ENCODE measurements around the gene CC2D2B. TPM values are rescaled to one million over a fixed set of nuclear protein-coding genes. Genes with fewer than 3 reads are reported as not detected.

The CC2D2B gene
- total and polyA plus RNA-seq, 2 experiments from 2014 or later, result 0.24 to 0.92 TPM

GRCh38 chr10:95866467-95866842, 41.3 kb upstream of the CC2D2B start (continued):
- TF ChIP-seq, protein P1, sequence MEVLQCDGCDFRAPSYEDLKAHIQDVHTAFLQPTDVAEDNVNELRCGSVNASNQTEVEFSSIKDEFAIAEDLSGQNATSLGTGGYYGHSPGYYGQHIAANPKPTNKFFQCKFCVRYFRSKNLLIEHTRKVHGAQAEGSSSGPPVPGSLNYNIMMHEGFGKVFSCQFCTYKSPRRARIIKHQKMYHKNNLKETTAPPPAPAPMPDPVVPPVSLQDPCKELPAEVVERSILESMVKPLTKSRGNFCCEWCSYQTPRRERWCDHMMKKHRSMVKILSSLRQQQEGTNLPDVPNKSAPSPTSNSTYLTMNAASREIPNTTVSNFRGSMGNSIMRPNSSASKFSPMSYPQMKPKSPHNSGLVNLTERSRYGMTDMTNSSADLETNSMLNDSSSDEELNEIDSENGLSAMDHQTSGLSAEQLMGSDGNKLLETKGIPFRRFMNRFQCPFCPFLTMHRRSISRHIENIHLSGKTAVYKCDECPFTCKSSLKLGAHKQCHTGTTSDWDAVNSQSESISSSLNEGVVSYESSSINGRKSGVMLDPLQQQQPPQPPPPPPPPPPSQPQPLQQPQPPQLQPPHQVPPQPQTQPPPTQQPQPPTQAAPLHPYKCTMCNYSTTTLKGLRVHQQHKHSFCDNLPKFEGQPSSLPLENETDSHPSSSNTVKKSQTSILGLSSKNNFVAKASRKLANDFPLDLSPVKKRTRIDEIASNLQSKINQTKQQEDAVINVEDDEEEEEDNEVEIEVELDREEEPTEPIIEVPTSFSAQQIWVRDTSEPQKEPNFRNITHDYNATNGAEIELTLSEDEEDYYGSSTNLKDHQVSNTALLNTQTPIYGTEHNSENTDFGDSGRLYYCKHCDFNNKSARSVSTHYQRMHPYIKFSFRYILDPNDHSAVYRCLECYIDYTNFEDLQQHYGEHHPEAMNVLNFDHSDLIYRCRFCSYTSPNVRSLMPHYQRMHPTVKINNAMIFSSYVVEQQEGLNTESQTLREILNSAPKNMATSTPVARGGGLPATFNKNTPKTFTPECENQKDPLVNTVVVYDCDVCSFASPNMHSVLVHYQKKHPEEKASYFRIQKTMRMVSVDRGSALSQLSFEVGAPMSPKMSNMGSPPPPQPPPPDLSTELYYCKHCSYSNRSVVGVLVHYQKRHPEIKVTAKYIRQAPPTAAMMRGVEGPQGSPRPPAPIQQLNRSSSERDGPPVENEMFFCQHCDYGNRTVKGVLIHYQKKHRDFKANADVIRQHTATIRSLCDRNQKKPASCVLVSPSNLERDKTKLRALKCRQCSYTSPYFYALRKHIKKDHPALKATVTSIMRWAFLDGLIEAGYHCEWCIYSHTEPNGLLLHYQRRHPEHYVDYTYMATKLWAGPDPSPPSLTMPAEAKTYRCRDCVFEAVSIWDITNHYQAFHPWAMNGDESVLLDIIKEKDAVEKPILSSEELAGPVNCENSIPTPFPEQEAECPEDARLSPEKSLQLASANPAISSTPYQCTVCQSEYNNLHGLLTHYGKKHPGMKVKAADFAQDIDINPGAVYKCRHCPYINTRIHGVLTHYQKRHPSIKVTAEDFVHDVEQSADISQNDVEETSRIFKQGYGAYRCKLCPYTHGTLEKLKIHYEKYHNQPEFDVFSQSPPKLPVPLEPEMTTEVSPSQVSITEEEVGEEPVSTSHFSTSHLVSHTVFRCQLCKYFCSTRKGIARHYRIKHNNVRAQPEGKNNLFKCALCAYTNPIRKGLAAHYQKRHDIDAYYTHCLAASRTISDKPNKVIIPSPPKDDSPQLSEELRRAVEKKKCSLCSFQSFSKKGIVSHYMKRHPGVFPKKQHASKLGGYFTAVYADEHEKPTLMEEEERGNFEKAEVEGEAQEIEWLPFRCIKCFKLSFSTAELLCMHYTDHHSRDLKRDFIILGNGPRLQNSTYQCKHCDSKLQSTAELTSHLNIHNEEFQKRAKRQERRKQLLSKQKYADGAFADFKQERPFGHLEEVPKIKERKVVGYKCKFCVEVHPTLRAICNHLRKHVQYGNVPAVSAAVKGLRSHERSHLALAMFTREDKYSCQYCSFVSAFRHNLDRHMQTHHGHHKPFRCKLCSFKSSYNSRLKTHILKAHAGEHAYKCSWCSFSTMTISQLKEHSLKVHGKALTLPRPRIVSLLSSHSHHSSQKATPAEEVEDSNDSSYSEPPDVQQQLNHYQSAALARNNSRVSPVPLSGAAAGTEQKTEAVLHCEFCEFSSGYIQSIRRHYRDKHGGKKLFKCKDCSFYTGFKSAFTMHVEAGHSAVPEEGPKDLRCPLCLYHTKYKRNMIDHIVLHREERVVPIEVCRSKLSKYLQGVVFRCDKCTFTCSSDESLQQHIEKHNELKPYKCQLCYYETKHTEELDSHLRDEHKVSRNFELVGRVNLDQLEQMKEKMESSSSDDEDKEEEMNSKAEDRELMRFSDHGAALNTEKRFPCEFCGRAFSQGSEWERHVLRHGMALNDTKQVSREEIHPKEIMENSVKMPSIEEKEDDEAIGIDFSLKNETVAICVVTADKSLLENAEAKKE (CRISPR knock-in tag; IDR thresholded peaks at IDR 0.05), result no peak
- TF ChIP-seq JUNB (IDR thresholded peaks at IDR 0.05; ENCODE audit: unreplicated experiment) (no peak), NANOG (IDR thresholded peaks at IDR 0.05; ENCODE audit: borderline replicate concordance) (no peak), CREB1 (CRISPR knock-in tag; IDR thresholded peaks at IDR 0.05; ENCODE audit: low read depth) (no peak), EZH2 (IDR thresholded peaks at IDR 0.05; ENCODE audit: low read depth, unreplicated experiment) (no peak), STAT1 (IDR thresholded peaks at IDR 0.05; ENCODE audit: unreplicated experiment) (no peak)

DNA sequence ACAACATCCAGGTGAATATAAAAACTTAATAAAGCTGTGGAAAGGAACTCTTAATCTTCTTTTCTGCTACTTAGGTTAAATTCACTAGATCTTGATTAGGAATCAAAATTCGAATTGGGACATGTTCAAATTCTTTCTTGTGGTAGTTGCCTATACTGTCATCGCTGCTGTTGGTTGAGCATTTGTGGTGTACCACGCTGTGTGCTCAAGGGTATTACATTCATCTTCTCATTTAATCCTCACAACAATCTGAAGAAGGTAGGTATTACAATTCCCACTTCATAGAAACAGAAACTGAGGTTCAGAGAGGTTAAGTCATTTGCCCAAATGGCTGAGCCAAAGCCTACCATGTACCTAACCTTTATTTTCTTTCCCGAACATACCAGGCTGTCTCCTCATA, 39.9 kb upstream of the CC2D2B start:
- no peak for DNase-seq (ENCODE audit: low spot score)
- Mint-ChIP-seq H3K9me3 (no peaks in the 10 kb centered on the region), H3K4me3 (no peak overlapping the region), H3K4me1 (no peaks in the 10 kb centered on the region), H3K27me3 (ENCODE audit: insufficient read depth, low read depth, poor library complexity) (peaks cover 2% of the 10 kb centered on the region), H3K27ac (no peak overlapping the region), H3K36me3 (ENCODE audit: low read depth) (peaks cover 4% of the 10 kb centered on the region; the same call in 1 of the 3 replicates)
- Histone ChIP-seq H2AFZ (no peak overlapping the region), H3K4me2 (no peak overlapping the region), H3K4me1 (ENCODE audit: insufficient read depth) (no peaks in the 10 kb centered on the region), H3K27ac (ENCODE audit: low read depth) (no peak overlapping the region), H4K20me1 (replicated peaks; ENCODE audit: insufficient read depth) (no peaks in the 10 kb centered on the region), H3K79me2 (replicated peaks; ENCODE audit: insufficient read depth) (no peaks in the 10 kb centered on the region), H3K36me3 (ENCODE audit: insufficient read depth) (no peaks in the 10 kb centered on the region), H3K27me3 (ENCODE audit: insufficient read depth) (no peaks in the 10 kb centered on the region), H3K4me3 (no peak overlapping the region), H3K9me2 (ENCODE audit: insufficient read depth) (no peaks in the 10 kb centered on the region), H3F3A (replicated peaks; ENCODE audit: low read depth) (no peaks in the 10 kb centered on the region)
- no peak for ATAC-seq
- TF ChIP-seq REST (IDR thresholded peaks at IDR 0.05; ENCODE audit: unreplicated experiment), result no peak
- no peak for TF ChIP-seq EZH2 (IDR thresholded peaks at IDR 0.05; ENCODE audit: low read depth, unreplicated experiment)
- no peak for TF ChIP-seq ZNF331 (CRISPR knock-in tag; IDR thresholded peaks at IDR 0.05; ENCODE audit: low read depth)
- no peak for TF ChIP-seq NANOG (IDR thresholded peaks at IDR 0.05; ENCODE audit: borderline replicate concordance)
- TF ChIP-seq CTCF (conservative IDR thresholded peaks at IDR 0.05; ENCODE audit: low read depth in 2 of 2), result no peak
- TF ChIP-seq ZNF114 (CRISPR knock-in tag; IDR thresholded peaks at IDR 0.05), result no peak
- no peak for TF ChIP-seq STAT1 (IDR thresholded peaks at IDR 0.05; ENCODE audit: unreplicated experiment)
- TF ChIP-seq JUNB (IDR thresholded peaks at IDR 0.05; ENCODE audit: unreplicated experiment), result no peak
- TF ChIP-seq, protein P2, sequence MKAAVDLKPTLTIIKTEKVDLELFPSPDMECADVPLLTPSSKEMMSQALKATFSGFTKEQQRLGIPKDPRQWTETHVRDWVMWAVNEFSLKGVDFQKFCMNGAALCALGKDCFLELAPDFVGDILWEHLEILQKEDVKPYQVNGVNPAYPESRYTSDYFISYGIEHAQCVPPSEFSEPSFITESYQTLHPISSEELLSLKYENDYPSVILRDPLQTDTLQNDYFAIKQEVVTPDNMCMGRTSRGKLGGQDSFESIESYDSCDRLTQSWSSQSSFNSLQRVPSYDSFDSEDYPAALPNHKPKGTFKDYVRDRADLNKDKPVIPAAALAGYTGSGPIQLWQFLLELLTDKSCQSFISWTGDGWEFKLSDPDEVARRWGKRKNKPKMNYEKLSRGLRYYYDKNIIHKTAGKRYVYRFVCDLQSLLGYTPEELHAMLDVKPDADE (IDR thresholded peaks at IDR 0.05), result no peak

Data from GM23338 (cell line).